HG02852 (cell line): ENCODE results near the gene VAV2.

Source experiments
- ATAC-seq: cut with Tn5 transposase; IDR thresholded peaks from one replicate; pipeline ENCODE4 v1.9.1; 2021; ENCODE audit warnings: mild to moderate bottlenecking, moderate library complexity; ENCODE audit not compliant: unreplicated experiment

The VAV2 gene

DNA sequence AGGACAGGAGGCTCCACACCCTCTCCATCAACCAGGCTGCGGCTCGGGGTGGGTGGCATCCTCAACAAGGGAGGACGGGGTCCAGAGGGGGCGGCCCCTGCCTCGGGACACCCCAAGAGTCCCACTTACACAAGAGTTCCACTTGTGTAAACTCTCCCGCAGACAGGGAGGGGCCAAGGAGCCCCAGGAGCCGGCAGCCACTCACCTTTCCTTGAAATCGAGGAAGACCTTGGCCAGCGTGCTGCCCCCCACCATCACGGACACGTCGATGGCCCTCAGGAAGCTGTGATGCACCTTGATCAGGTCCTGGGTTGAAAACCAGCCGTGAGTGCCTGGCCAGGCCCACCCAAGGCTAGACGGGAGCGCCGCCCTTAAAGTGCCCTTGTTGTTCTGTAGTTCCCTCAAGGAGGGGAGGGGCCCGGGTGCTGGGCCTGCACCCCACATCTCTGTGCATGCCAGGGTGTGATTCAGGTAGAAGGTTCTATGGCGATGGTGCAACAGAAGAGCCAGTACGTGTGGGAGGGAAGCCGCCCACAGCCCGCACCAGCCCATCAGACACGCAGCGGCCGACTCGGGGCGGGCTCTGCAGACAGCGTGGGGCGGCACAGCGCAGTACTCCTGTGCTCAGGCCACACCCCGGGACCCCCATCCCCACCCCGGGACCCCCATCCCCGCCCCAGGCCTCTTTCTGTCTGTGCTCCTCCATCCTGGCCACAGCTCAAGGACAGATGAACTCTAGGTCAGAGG lies 186.1 kb downstream of the VAV2 start:
- no peak for ATAC-seq

DNA sequence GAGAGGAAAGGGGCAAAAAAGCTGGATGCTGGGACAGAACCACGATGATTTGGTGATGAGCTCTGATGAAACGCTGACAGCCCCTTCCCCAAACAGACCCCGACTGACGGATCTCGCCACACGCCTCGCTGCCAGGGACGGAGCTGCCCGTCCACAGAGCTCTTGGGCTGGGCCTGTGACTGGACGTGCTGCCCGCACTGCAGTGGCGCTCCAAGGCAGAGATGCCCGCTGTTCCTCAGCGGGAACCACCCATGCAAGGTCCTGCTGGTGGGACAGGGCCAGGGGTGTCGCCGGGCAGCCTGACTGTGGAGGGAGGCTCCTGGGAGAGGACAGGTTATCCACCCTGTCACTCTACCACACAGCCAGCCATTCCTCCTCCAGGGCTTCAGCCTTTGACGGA lies 187.9 kb downstream of the VAV2 start:
- no peak for ATAC-seq

DNA sequence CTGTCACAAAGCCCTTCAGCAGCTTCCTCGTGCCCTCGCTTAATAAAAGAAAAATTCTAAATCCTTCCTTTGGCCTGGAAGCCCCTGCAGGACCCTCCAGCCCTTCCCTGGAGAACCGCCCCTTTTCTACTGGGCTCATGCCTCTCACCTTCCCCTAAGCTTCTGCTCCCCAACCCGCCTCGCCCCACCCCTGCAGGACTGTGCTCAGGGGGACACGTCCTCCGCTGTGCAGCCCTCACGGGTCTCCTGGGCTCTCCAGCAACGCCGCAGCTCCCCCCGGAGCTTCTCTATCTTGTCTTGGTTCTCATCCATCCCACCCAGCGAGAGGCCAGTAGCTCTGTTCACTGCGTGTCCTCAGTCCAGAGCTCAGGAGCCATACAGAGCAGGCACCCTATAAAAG lies 188.4 kb downstream of the VAV2 start:
- no peak for ATAC-seq

DNA sequence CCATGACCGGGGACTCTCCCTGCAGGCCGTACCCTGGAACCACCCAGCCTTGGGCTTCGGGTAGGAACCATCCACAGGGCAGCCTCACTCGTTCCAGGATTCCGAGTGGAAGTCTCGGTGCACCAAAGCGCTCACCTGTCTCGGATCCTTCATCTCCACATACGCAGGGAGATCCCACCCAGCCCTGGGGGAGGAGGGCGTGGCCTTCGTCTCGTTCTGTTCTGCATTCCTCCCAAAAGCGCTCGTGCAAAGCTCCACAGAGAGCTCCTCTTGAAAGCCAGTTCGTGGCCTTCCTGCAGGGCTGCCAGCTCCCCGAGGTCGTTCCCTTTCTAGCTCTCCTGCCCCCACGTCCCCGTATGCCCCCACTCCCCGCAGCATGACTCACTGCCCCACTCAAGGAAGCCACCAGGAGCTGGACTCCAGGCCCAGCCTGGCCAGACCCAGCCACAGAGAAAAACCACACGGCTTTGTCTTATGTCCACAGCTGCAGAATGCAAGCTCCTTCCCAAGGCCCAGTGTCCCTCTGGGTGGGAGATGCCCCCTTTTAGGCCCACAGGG lies 189.0 kb downstream of the VAV2 start:
- ATAC-seq: no peak

DNA sequence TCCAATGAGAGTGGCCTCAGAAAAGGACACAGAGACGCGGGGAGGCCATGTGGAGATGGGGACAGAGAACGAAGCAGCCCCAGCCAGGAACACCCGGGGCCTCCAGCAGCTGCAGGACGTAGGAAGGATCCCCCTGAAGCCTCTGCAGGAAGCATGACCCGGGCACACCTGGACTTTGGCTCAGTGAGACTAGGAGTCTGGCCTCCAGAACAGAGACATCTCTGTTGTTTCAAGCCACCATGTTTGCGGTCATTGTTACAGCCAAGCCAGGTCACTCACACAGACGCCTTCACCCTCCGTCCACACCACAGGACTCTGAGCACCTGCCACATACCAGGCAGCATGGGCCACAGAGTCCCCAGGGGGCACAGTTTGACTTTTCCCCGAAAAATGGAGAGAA lies 190.4 kb downstream of the VAV2 start:
- no peak for ATAC-seq

DNA sequence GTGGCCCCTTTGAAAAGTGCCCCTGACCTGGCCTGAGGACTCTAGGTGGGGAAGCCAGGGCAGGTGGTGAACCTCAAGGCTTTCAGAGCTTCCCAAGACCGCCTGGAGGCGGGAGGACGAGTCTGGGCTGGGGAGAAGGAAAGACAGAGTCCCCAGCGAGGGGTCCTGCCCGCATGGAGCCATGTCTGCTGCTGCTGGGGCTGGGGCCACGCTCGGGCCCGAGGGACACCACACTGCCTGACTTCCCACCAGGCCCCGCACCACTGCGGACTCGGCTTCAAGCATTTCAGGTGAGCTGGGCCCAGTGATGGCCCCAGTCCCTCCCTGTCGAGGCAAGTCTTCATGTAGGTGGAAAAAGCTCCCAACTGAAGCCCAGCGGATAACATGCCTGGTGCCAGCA lies 191.9 kb downstream of the VAV2 start:
- no peak for ATAC-seq

DNA sequence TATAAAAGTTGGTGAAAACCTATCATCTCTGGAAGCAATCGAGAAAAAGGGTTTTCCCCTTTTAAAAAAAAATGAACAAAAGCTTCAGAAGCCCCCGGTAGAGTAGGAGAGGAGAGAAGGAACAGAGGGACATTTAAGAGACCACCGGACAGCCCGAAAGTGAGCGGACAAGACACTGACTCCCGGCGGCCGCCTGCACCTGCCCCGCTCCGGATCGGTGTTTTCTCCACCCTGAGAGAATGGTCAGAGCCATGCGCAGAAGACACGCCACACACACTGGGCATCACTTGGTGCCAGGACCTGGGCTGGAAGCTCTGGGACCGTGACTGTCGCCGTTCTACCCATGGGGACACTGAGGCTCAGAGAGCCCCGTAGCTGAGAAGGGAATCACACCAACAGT lies 192.4 kb downstream of the VAV2 start:
- no peak for ATAC-seq

DNA sequence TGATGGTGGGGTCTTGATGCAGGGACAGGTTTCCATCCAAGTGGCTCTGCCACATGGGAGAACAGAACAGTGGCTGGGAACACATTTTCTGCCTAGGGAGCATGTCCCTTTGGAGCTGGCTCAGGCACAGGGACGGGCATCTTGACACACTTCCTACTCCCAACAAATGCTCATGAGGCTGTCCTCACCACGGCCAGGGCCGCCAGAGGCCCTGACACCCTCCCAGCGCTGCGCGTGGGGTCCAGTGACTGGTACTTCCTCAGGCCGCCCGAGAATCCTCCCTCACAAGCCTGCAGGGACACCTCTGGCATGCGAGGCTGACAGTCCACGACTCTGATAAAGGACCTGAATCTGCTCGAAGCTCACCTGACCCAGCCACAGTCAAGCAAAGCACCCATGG lies 193.0 kb downstream of the VAV2 start:
- no peak for ATAC-seq

DNA sequence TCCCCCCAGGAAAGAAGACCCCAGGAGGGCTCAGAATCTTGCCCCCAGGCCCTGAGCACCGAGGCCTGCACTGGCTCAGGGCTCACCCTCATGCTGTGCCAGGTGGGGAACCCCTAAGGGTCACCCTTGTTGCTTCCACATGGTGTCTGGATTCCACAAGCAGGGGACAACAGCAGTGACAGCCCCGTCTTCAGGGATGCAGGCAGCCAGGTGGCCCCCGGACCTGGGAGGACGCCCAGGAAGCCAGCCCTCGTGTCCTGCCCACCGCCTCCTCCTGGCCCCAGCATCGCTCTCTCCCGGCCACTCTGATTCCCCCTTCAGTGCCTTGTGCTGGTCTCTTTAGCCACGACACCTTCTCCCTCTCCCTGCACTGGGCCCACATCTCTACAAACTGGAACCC lies 194.0 kb downstream of the VAV2 start:
- ATAC-seq: no peak

DNA sequence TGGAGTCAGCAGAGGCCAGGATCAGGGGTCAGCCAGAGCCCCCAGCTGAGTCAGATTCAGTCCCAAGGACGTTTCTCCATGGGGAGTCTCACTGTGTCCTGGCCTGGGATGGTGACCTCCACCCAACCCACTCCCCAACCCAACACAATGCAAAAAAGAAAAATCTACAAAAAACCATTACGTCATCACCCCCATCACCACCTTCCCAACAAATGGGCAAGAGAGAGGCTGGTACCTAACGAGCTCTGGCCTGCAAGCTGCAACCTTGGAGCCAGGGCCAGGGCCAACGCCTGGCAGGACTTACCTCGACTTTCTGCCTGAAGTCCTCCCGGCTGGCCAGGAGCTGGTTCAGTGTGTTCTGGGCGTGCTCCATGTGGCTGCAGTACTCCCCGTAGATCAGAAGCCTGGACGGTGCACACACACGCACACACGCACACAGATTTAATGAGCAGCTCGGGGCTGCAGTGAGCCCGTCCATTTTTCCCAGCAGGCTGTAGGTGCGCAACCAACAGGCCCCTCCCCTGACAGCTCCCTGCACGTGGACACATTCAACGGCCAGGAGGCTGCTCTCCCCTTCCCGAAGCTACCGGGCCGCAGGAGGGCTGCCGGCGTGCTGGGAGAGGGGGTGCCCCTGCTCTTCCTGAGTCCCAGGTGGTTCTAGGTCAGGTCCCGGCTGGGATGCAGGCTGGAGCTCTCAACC lies 194.6 kb downstream of the VAV2 start:
- no peak for ATAC-seq

DNA sequence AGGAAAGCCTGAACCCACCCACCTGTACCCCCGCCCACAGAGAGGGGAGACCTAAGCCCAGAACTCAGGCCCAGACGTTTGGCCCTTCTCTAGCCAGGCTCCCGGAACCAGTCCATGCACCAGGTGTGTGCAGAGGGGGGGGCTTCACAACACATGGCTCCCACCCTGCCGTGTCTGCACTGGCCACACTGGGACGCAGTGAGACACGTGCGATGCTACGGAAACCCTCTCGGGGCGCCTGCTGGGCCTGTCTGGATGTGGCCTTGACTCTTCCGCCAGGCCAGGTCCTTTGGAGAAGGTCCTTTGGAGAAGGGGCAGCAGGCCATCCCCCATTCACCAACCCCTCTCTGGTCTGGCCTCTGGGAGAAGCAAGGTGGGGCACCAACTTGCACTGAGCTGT lies 195.6 kb downstream of the VAV2 start:
- no peak for ATAC-seq

DNA sequence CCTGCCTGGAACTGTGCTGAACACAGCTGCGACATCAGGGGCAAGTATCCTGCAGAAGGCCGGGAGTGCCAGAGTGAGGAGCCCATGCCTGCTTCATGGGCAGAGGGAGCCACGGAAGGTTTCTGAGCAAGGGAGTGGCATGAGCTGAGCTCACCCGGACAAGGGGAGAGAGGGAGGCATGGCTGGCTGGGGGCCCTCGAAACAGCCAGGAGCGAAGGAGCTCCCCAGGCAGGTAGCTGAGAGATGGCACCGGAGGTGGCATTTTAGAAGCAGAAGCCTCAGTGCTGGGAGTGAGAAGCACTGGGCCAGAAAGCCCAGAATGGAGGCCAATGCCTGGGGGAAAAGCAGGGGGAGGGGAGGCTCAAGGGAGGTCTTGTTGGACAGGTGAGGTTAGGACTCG lies 197.1 kb downstream of the VAV2 start:
- ATAC-seq: no peak

DNA sequence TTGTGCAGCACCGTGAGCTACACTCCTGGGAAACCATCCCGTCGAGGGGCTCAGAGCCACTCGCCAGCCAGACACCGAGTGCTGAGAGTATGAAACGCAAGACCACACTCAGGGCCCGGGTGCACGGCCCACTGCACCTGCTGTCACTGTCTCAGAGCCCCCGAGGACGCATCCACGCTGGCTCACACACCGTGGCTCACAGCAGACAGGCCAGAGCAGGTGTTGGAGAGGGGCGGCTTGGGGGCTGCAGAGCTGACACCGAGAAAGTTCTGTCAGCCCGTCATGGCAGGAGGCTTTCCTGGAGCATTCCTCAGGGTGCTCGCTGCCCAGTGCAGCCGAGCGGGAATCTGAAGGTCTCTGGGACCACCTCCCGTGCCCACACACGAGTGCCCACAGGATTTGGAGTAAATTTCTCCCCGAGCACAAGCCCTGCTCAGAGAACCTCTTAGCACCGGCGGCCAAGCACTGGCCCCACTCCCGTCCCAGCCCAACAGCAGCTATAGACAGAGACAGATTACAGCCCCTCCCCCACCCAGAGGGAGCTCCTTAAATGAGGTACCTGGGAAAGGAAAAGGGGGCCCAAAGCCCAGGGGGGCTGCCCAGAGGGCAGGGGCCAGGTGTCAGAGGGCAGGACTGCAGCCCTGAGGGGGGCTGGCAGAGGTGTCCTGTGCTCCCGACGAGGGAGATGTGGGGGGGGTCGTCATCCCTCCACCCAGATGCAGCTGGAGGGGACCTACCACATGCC lies 197.9 kb downstream of the VAV2 start:
- ATAC-seq: no peak

DNA sequence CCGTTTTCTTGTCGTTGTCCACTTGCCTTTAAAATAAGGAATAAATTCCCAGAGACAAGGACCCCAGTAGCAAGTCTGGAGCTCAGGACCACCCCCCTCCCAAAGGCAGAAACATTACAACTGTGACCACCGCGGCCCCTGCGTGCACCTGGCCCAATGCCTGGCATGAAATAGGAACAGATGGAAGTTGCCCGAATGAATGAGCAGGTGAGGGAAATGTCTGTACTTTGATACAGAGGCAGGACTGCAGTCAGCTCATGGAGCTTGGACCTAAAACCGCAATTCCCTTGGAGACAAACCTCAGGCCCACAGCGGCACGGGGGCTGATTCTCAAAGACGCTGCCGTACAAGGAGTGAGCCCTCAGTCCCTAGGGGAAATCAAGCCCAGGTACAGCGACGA lies 198.7 kb downstream of the VAV2 start:
- ATAC-seq: no peak

DNA sequence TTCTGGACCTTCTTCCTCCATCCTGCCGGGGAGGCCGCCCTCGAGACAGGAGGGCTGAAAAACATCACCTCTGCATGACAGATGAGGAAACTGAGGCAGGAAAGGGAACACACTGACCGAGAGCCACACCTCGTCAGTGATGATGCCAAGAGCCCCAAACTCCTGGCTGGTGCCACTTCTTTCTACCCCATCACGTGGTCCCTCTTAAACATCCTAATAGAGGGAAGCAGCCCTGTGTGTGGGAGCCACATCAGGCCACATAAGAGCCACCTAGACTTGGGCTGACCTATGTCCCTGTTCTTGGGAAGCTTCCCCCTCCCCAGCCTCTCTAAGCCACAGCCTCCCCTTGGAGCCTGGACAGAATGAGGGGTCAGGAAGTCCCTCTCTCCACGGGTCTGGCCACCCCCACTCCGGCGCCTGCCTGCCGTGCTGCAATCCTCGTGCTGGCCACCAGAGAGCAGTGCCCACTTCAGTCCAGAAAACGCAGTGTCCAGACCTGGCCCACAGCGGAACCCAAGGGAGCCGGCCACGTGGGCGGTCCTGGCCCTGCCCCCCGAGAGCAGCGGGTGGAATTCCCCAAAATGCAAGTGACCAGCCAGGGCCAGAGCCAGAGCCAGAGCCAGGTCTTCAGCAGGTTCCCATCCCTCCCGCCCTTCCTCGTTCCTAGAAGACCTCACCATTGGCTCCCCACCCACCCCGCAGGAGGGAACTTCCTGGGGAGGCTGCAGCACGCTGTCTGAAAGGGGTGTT lies 199.2 kb downstream of the VAV2 start:
- ATAC-seq: no peak

DNA sequence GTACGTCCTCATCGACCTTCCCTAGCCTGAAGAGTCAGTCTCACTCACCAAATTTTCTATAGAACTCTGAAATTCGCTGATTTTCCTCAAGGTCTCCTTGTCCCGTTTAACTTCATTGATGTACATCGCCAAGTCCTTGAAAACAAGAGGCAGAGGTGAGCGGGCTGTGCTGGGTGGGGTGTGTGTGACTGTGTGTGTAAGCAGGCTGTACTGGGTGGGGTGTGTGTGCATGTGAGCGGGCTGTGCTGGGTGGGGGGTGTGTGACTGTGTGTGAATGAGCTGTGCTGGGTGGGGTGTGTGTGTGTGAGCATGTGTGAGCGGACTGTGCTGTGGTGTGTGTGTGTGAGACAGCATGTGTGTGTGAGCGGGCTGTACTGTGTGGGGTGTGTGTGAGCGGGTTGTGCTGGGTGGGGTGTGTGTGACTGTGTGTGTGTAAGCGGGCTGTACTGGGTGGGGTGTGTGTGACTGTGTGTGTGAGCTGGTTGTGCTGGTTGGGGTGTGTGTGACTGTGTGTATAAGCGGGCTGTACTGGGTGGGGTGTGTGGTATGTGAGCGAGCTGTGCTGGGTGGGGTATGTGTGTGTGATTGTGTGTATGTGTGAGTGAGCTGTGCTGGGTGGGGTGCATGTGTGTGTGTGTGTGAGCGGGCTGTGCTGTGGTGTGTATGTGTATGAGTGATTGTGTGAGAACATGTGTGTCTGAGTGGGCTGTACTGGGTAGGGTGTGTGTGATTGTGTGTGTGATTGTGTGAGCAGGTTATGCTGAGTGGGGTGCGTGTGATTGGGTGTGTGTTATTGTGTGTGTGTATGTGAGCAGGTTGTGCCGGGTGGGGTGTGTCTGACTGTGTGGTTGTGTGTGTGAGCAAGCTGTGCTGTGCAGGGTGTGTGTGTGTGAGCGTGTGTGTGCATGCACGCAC lies 200.1 kb downstream of the VAV2 start:
- ATAC-seq: no peak

DNA sequence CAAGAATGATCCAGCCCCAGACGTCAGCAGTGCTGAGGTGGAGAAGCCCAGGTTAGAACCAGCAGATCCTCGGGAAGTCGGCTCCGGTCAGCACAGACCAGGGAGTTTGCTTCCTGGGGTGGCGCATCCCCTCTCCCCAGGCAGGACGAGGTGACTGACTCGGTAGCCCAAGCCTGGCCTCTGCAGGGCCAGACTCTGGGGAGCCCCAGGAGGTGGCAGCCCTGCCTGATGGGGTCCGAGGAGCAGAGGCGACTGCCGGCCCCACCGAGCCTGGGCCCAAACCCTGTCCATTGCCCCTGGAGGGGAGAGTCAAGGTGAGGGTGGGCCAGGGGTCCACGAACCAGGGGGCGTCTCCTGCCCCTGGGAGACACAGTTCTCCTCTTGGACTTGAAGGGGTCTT lies 201.1 kb downstream of the VAV2 start:
- ATAC-seq: no peak

DNA sequence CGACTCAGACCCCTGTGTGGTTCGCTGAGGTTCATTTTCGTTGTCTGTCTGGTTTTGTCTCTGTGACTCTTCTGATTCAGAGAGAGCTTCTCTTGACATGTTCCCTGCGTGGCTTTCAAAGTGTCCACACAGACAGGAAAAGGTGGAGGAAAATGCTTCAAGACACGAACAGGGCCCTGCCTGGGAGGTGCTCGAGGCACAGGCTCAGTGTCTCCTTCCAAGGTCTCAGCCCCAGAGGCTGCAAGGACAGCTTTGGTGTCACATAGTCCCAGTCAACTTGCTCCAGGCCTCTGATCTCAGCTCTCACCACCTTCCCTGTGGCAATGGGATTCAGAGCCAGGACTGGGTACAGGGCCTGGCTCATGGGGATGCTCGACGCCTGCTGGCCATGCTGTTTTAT lies 202.3 kb downstream of the VAV2 start:
- ATAC-seq: no peak

DNA sequence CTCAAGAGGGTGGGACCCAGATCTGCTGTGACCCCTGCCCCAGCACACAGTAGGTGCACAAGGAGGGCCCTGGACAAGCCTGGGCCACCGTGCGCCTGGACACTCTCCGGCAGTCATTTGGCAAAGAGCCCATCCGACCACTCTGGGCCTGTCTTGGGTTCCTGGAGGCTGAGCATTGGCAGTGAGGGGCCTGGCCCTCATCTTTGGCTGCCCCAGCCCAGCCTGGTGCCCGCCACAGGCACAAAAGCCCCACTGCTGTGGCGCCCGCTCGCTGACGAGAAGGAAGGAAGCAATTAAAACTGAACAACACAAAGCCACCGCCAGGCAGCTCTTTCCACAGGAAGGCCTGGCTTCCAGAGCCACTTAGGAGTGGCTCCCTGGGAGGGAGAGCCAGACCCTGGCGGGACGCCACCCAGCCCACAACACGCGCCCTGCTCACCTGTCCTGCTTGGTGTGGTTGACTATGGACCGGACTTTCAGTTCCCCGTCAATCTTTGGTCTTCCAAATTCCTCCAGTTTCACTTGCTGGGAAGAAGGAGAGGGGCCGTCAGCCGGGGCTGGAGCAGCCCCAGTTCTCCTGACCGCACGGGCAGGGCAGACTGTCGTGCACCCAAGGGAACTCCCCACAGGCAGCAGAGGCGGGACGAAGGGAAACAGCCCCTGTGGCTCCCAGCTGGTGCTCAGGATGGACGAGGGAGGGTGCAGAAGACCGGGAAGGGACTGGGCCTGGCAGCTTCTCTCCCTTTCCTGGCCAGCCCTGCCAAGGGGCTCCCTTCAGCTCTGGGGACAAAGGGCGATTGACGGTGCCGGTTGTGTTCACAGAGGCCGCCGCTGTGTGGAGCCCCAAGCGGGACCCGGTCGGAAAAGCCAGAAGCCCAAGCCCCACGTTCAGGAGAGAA lies 203.1 kb downstream of the VAV2 start:
- ATAC-seq: no peak
